Activated CD4-positive, alpha-beta T cell treated with anti-CD3 and anti-CD28 coated beads, Interleukin-2, Interleukin-4, amounts not matched to agents 100 ng/mL and 50 ng/mL, durations not matched to agents 16 hours and 8 hours (primary cell): ENCODE measurements around the gene WHRN.
A peak's percentile ranks its signal among the peaks of the same experiment; 100 is the strongest.

Experiments used
- DNase-seq: peaks from one replicate; pipeline ENCODE4 v3.0.0-alpha.2; 2020; ENCODE audit warnings: low spot score

Gene WHRN

GRCh38 chr9:114418053-114418452 is 87.2 kb downstream of the WHRN start:
- DNase-seq = no peak

- no peak for DNase-seq
Observed at GRCh38 chr9:114417511-114417910, 87.8 kb downstream of the WHRN start.

- DNase-seq = no peak
Observed at GRCh38 chr9:114416906-114417305, 88.4 kb downstream of the WHRN start.

GRCh38 chr9:114416290-114416689 is 89.0 kb downstream of the WHRN start:
- no peak for DNase-seq

GRCh38 chr9:114414346-114414745 is 90.9 kb downstream of the WHRN start:
- DNase-seq = no peak

GRCh38 chr9:114413861-114414301 is 91.4 kb downstream of the WHRN start:
- DNase-seq = no peak

- no peak for DNase-seq
Observed at GRCh38 chr9:114412048-114412683, 93.1 kb downstream of the WHRN start.

- no peak for DNase-seq
Observed at GRCh38 chr9:114411452-114411851, 93.8 kb downstream of the WHRN start.

- DNase-seq = no peak
Observed at GRCh38 chr9:114410910-114411309, 94.4 kb downstream of the WHRN start.

GRCh38 chr9:114409842-114410241 is 95.4 kb downstream of the WHRN start:
- DNase-seq = no peak

GRCh38 chr9:114409103-114409780 is 96.0 kb downstream of the WHRN start:
- DNase-seq = no peak

- DNase-seq = no peak
Observed at GRCh38 chr9:114408645-114409044, 96.6 kb downstream of the WHRN start.

- no peak for DNase-seq
Observed at GRCh38 chr9:114407889-114408288, 97.4 kb downstream of the WHRN start.

- DNase-seq = no peak
Observed at GRCh38 chr9:114406441-114406840, 98.8 kb downstream of the WHRN start.

- DNase-seq = peak; percentile 81
Observed at GRCh38 chr9:114405294-114406034, 99.8 kb downstream of the WHRN start.

GRCh38 chr9:114404531-114404930 is 100.7 kb downstream of the WHRN start:
- DNase-seq = no peak

- no peak for DNase-seq
Observed at GRCh38 chr9:114403153-114403756, 102.0 kb downstream of the WHRN start.

- DNase-seq = no peak
Observed at GRCh38 chr9:114401344-114401743, 103.9 kb downstream of the WHRN start.

- no peak for DNase-seq
Observed at GRCh38 chr9:114400772-114401171, 104.5 kb downstream of the WHRN start.

- no peak for DNase-seq
Observed at GRCh38 chr9:114400219-114400618, 105.1 kb downstream of the WHRN start.

- DNase-seq = no peak
Observed at GRCh38 chr9:114399381-114399780, 105.9 kb downstream of the WHRN start.

- peak; percentile 93 for DNase-seq
Observed at GRCh38 chr9:114397848-114398605, 107.2 kb downstream of the WHRN start.
